HCT116 (cell line): ENCODE results near the gene CCDC197. TPM values are rescaled to one million over a fixed set of nuclear protein-coding genes. Genes with fewer than 3 reads are reported as not detected.

ENCODE experiments used
- ATAC-seq: fragments of 200-7000 bp; cut with Tn5 transposase; 2 replicates; pipeline ENCODE4 v1.9.1; 2020; ENCODE audit warnings: mild to moderate bottlenecking, moderate library complexity
- BruUV-seq: library from RNA; stranded (reverse); fragments of 400-500 nt; replicated peaks from 2 replicates; lab custom pipeline; 2021; lab: Mats Ljungman, UMichigan
- CTCF ChIA-PET: fragments of 300-600 bp; sonication (Branson Sonifier 250); formaldehyde crosslinking; loops from one replicate; lab custom pipeline; 2021; ENCODE audit warnings: antibody characterized with exemption; lab: Charles Lee
- POLR2A ChIA-PET: fragments of 300-600, 350-600 bp; sonication (Branson Sonifier 250); formaldehyde crosslinking; loops from one replicate; lab custom pipeline; 2021; ENCODE audit warnings: antibody characterized with exemption; lab: Charles Lee
- RAD21 ChIA-PET, 2 experiments: fragments of 300-600 bp; sonication (Branson Sonifier 250); formaldehyde crosslinking; loops; one replicate each; lab custom pipeline; 2023; ENCODE audit warnings: low total read pairs in 2 of 2; ENCODE audit not compliant: uncharacterized antibody in 2 of 2, unreplicated experiment in 2 of 2, low non-redundant PET in 1 of 2; lab: Charles Lee
- DNase-seq: peaks from one replicate; pipeline ENCODE4 v3.0.0-alpha.2; 2010; ENCODE audit warnings: low read depth, low spot score
- H2AFZ ChIP-seq: fragments of 200-600 bp; shearing (Covaris generic), sonication (generic); 2 replicates; pipeline ENCODE4 v1.6.1; 2017; ENCODE audit warnings: low read depth, mixed run types, mixed read lengths, antibody characterized with exemption, low read length; ENCODE audit not compliant: poor library complexity, severe bottlenecking
- H3K27ac ChIP-seq: 2 replicates; pipeline ENCODE4 v1.5.1; 2012; ENCODE audit warnings: low read depth, low read length
- H3K27me3 ChIP-seq: fragments of 200-600 bp; sonication (generic); 2 replicates; pipeline ENCODE4 v1.6.1; 2016; ENCODE audit warnings: mixed run types, low read length, mixed read lengths; ENCODE audit not compliant: insufficient read depth
- H3K36me3 ChIP-seq, 2 experiments: fragments of 200-500 bp in 1 of 2; fragments of 200-600 bp in 1 of 2; sonication (Bioruptor generic) in 1 of 2; sonication (generic) in 1 of 2; 2 replicates each; pipeline versions ENCODE4 v1.5.1 to v1.6.1; 2014 to 2016; ENCODE audit warnings: low read length in 2 of 2, inconsistent platforms in 1 of 2, mixed read lengths in 1 of 2, mixed run types in 1 of 2; ENCODE audit not compliant: insufficient read depth in 2 of 2, control insufficient read depth in 1 of 2
- H3K4me1 ChIP-seq, 2 experiments: fragments of 200-600 bp in 1 of 2; sonication (generic) in 1 of 2; 2 replicates each; pipeline versions ENCODE4 v1.5.1 to v1.6.1; 2012 to 2017; ENCODE audit warnings: low read length in 2 of 2, inconsistent platforms in 1 of 2, mild to moderate bottlenecking in 1 of 2, mixed read lengths in 1 of 2, mixed run types in 1 of 2, moderate library complexity in 1 of 2; ENCODE audit not compliant: insufficient read depth in 2 of 2, control insufficient read depth in 1 of 2
- H3K4me2 ChIP-seq: fragments of 200-600 bp; sonication (generic); 2 replicates; pipeline ENCODE4 v1.6.1; 2017; ENCODE audit warnings: mixed run types, low read length, mixed read lengths
- H3K4me3 ChIP-seq, 2 experiments: fragments of 200-600 bp in 1 of 2; sonication (generic) in 1 of 2; replicated peaks in 1 of 2; 2 replicates each; pipeline ENCODE4 v1.5.1; 2011 to 2016; ENCODE audit warnings: low read length in 2 of 2, control low read depth in 1 of 2, low read depth in 1 of 2, mild to moderate bottlenecking in 1 of 2, mixed read lengths in 1 of 2, mixed run types in 1 of 2
- H3K79me2 ChIP-seq: fragments of 200-600 bp; sonication (generic); 2 replicates; pipeline ENCODE4 v1.6.1; 2017; ENCODE audit warnings: mild to moderate bottlenecking, mixed run types, low read length, moderate library complexity, mixed read lengths; ENCODE audit not compliant: insufficient read depth
- H3K9ac ChIP-seq: fragments of 200-600 bp; sonication (generic); 2 replicates; pipeline ENCODE4 v1.6.1; 2016; ENCODE audit warnings: low read length, mixed read lengths
- H3K9me2 ChIP-seq: fragments of 200-600 bp; sonication (generic), shearing (Covaris generic); 2 replicates; pipeline ENCODE4 v1.6.1; 2017; ENCODE audit warnings: mixed run types, mild to moderate bottlenecking, moderate library complexity; ENCODE audit not compliant: insufficient read depth
- H3K9me3 ChIP-seq, 2 experiments: fragments of 200-500 bp in 1 of 2; fragments of 200-600 bp in 1 of 2; sonication (Bioruptor generic) in 1 of 2; sonication (generic) in 1 of 2; 2 replicates each; pipeline ENCODE4 v1.6.1; 2014 to 2017; ENCODE audit warnings: low read length in 2 of 2, mixed read lengths in 2 of 2, inconsistent platforms in 1 of 2, low read depth in 1 of 2, mild to moderate bottlenecking in 1 of 2, mixed run types in 1 of 2, moderate library complexity in 1 of 2; ENCODE audit not compliant: control insufficient read depth in 1 of 2, insufficient read depth in 1 of 2
- H4K20me1 ChIP-seq: fragments of 200-600 bp; sonication (generic), shearing (Covaris generic); 2 replicates; pipeline ENCODE4 v1.6.1; 2017; ENCODE audit warnings: mixed run types, mild to moderate bottlenecking, moderate library complexity; ENCODE audit not compliant: insufficient read depth
- EGR1 ChIP-seq: IDR thresholded peaks from 2 replicates; pipeline ENCODE4 v1.6.1; 2012; ENCODE audit warnings: low read depth
- ELF1 ChIP-seq: IDR thresholded peaks from 2 replicates; pipeline ENCODE4 v1.6.1; 2012; ENCODE audit warnings: low read depth, borderline replicate concordance
- EZH2 ChIP-seq: fragments of 200-600 bp; sonication (generic); IDR thresholded peaks from 2 replicates; pipeline ENCODE4 v1.6.1; 2017; ENCODE audit warnings: antibody characterized with exemption, mixed run types
- EZH2phosphoT487 ChIP-seq: fragments of 200-600 bp; IDR thresholded peaks from 2 replicates; pipeline ENCODE4 v1.6.1; 2018; ENCODE audit warnings: antibody characterized with exemption, borderline replicate concordance
- JUND ChIP-seq: IDR thresholded peaks from 2 replicates; pipeline ENCODE4 v1.6.1; 2012
- POLR2AphosphoS5 ChIP-seq: IDR thresholded peaks from 2 replicates; pipeline ENCODE4 v1.6.1; 2011; ENCODE audit warnings: mild to moderate bottlenecking, low read depth, low read length, moderate library complexity
- RAD21 ChIP-seq: IDR thresholded peaks from 2 replicates; pipeline ENCODE4 v1.6.1; 2012; ENCODE audit warnings: low read depth, mild to moderate bottlenecking
- SIN3A ChIP-seq: IDR thresholded peaks from 2 replicates; pipeline ENCODE4 v1.6.1; 2012; ENCODE audit warnings: low read depth
- SP1 ChIP-seq: IDR thresholded peaks from 2 replicates; pipeline ENCODE4 v1.6.1; 2012; ENCODE audit warnings: low read depth
- TCF7L2 ChIP-seq: IDR thresholded peaks from 2 replicates; pipeline ENCODE4 v1.7.0; 2011; ENCODE audit warnings: borderline replicate concordance, inconsistent platforms; ENCODE audit not compliant: insufficient read depth, insufficient read length; ENCODE audit errors: extremely low read depth
- ZFX ChIP-seq: fragments of 450-650 bp; IDR thresholded peaks from 2 replicates; pipeline ENCODE4 v1.6.1; 2017
- ZNF274 ChIP-seq: fragments of 200-500 bp; sonication (Bioruptor generic); IDR thresholded peaks from 2 replicates; pipeline ENCODE4 v1.6.1; 2014; ENCODE audit warnings: mild to moderate bottlenecking, low read depth, low read length, inconsistent platforms
- intact Hi-C: fragments of 100-400 bp; cut with micrococcal nuclease; formaldehyde crosslinking; loops from 2 replicates; pipeline ENCODE4 v1.10.0; 2022
- total RNA-seq: library from RNA; stranded (reverse); gene quantifications from one replicate; pipeline ENCODE4 v1.2.1, GENCODE V29; 2021; ENCODE audit not compliant: unreplicated experiment
- TF ChIP-seq, protein P1 (sequence below): IDR thresholded peaks from 2 replicates; pipeline ENCODE4 v1.6.1; 2012
- TF ChIP-seq, protein P2 (sequence below): IDR thresholded peaks from 2 replicates; pipeline ENCODE4 v1.6.1; 2012
- TF ChIP-seq, protein P3 (sequence below), 3 experiments: fragments of 200-600 bp in 1 of 3; sonication (generic) in 1 of 3; IDR thresholded peaks in 2 of 3; conservative IDR thresholded peaks in 1 of 3; 2 replicates each; pipeline ENCODE4 v1.5.1; 2012 to 2017; ENCODE audit warnings: low read depth in 2 of 3, low read length in 2 of 3, antibody characterized with exemption in 1 of 3, borderline replicate concordance in 1 of 3, control low read depth in 1 of 3, mild to moderate bottlenecking in 1 of 3, mixed read lengths in 1 of 3, mixed run types in 1 of 3, moderate library complexity in 1 of 3; ENCODE audit not compliant: insufficient read depth in 1 of 3

The CCDC197 gene
- total RNA-seq, 1 experiment from 2014 or later, result not detected

DNA sequence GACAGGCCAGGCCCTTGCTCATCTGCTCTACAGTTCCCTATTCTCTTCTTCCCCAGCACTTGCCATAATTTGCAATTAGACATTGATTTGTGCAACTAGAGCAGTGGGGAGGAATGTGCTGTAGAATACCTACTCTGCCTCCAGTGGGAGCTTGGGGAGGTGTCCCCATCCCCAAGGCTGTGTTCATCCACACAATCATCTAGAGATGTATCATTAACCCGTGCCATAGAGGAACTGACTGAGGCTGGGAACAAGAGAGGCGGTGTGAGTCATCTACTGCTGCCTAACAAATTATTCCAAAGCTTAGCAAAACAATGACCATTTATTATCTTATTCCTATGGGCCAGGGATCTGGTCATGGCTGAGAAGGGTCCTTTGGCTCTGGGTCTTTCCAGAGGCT is 23.9 kb downstream of the CCDC197 start:
- no TSS peak for BruUV-seq
- H3K4me2 ChIP-seq, result peak overlapping the region; percentile 20; the same call in 1 of the 2 replicates
- ChIA-PET POLR2A (no interaction called here), CTCF (interaction anchor here (1.1 to 1.6 kb wide), 3 partner anchors 15 to 123 kb away, joined by 3 to 5 read pairs (median 4); no protein-coding TSS in a partner anchor)
- no peaks in the 10 kb centered on the region for H3K9me3 ChIP-seq
- no peak overlapping the region for H3K27ac ChIP-seq
- TF ChIP-seq EZH2, result no peak
- no peak for TF ChIP-seq TCF7L2
- no peak for TF ChIP-seq ELF1
- no peak for TF ChIP-seq ZNF274
- no peak for TF ChIP-seq EZH2phosphoT487
- no peak for TF ChIP-seq RAD21
- TF ChIP-seq JUND, result no peak
- TF ChIP-seq, all 23 proteins: peak for 0
- Histone ChIP-seq H2AFZ (no peak overlapping the region), H3K9me2 (no peaks in the 10 kb centered on the region), H3K4me3 (no peak overlapping the region), H3K9ac (no peak overlapping the region), H3K4me1 (peaks cover 5 to 28% of the 10 kb centered on the region in 2 experiments; a peak in 3 of 4 replicates), H4K20me1 (no peaks in the 10 kb centered on the region), H3K79me2 (no peaks in the 10 kb centered on the region), H3K27me3 (no peaks in the 10 kb centered on the region), H3K36me3 (no peaks in the 10 kb centered on the region)
- ATAC-seq (peak; percentile 49), DNase-seq (no peak)
- intact Hi-C loops, result no loop called here
- RAD21 ChIA-PET, result no interaction called here

DNA sequence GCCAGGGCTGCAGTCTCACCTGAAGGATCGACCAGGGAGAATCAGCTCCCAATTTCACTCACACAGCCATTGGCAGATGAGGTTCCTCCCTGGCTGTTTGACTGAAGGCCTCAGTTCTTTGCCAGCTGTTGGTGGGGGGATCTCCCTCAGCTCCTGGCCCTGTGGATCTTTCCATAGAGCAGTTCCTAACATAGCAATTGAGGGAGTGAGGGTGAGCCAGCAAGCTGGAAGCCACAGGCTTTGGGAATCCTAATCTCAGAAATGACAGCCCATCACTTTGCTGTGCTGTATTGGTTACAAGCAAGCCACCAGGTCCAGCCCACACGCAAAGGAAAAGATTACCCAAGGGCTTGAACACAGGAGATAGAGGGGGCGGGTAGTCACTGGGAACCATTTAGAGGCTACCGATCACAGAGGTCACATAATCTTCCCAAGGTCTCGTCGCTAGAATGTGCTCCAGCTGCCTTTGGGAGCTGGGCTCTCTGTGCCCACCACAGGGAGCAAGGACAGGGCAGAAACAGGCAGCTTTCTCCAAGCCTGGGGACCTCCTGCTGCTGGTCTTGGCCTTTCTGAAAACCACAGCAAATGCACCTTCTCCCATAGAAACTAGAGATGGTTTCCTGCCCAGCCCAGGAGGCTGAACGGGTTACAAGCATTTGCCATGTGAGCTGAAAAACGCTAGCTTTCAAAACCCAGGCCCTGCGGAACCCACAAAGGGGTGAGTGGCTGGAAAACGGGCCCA is 24.5 kb downstream of the CCDC197 start:
- POLR2A ChIA-PET, result no interaction called here
- Histone ChIP-seq H3K4me2 (peak overlapping the region; percentile 20; the same call in 1 of the 2 replicates), H3K4me3 (no peak overlapping the region), H3K27me3 (no peaks in the 10 kb centered on the region), H3K79me2 (no peaks in the 10 kb centered on the region), H3K9me2 (no peaks in the 10 kb centered on the region), H3K9ac (no peak overlapping the region), H2AFZ (no peak overlapping the region), H3K9me3 (no peaks in the 10 kb centered on the region), H4K20me1 (no peaks in the 10 kb centered on the region), H3K36me3 (no peaks in the 10 kb centered on the region), H3K27ac (no peak overlapping the region), H3K4me1 (peaks cover 5 to 30% of the 10 kb centered on the region in 2 experiments; a peak in 3 of 4 replicates)
- ATAC-seq (no peak), DNase-seq (no peak)
- RAD21 ChIA-PET, result no interaction called here
- CTCF ChIA-PET, result interaction anchor here (1.1 to 1.6 kb wide), 3 partner anchors 15 to 122 kb away, joined by 3 to 5 read pairs (median 4); no protein-coding TSS in a partner anchor
- intact Hi-C loops, result no loop called here
- no TSS peak for BruUV-seq
- TF ChIP-seq, protein P1, sequence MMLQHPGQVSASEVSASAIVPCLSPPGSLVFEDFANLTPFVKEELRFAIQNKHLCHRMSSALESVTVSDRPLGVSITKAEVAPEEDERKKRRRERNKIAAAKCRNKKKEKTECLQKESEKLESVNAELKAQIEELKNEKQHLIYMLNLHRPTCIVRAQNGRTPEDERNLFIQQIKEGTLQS, result no peak
- no peak for TF ChIP-seq POLR2AphosphoS5
- no peak for TF ChIP-seq SP1
- no peak for TF ChIP-seq EZH2phosphoT487
- TF ChIP-seq, protein P2, sequence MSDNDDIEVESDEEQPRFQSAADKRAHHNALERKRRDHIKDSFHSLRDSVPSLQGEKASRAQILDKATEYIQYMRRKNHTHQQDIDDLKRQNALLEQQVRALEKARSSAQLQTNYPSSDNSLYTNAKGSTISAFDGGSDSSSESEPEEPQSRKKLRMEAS, result no peak
- TF ChIP-seq RAD21, result no peak
- TF ChIP-seq, protein P3, sequence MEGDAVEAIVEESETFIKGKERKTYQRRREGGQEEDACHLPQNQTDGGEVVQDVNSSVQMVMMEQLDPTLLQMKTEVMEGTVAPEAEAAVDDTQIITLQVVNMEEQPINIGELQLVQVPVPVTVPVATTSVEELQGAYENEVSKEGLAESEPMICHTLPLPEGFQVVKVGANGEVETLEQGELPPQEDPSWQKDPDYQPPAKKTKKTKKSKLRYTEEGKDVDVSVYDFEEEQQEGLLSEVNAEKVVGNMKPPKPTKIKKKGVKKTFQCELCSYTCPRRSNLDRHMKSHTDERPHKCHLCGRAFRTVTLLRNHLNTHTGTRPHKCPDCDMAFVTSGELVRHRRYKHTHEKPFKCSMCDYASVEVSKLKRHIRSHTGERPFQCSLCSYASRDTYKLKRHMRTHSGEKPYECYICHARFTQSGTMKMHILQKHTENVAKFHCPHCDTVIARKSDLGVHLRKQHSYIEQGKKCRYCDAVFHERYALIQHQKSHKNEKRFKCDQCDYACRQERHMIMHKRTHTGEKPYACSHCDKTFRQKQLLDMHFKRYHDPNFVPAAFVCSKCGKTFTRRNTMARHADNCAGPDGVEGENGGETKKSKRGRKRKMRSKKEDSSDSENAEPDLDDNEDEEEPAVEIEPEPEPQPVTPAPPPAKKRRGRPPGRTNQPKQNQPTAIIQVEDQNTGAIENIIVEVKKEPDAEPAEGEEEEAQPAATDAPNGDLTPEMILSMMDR (IDR thresholded peaks at IDR 0.05 in 2 of 3, conservative IDR thresholded peaks at IDR 0.05 in 1 of 3; ENCODE audit: borderline replicate concordance in 1 of 3, insufficient read depth in 1 of 3, low read depth in 2 of 3, low read length in 2 of 3), result no peak
- TF ChIP-seq SIN3A, result no peak
- TF ChIP-seq ZFX, result no peak
- no peak for TF ChIP-seq TCF7L2
- no peak for TF ChIP-seq EGR1
- no peak for TF ChIP-seq ELF1
